HFFc6 (cell line): Measurements from ENCODE around the gene TBCA. TPM values are rescaled to one million over a fixed set of nuclear protein-coding genes. Genes with fewer than 3 reads are reported as not detected.

Experiments used
- DNase-seq: peaks from one replicate; pipeline ENCODE4 v3.0.0-alpha.2; 2018
- H3K27ac Mint-ChIP-seq: 2 replicates; pipeline ENCODE4 v1.8.0; 2020; ENCODE audit warnings: mild to moderate bottlenecking, mixed read lengths
- H3K27me3 Mint-ChIP-seq: 2 replicates; pipeline ENCODE4 v1.8.0; 2021; ENCODE audit warnings: mild to moderate bottlenecking, moderate library complexity, mixed read lengths; ENCODE audit not compliant: insufficient read depth
- H3K36me3 Mint-ChIP-seq: 2 replicates; pipeline ENCODE4 v1.8.0; 2021; ENCODE audit warnings: low read depth, mixed read lengths
- H3K4me1 Mint-ChIP-seq: 2 replicates; pipeline ENCODE4 v1.8.0; 2020; ENCODE audit warnings: low read depth, mixed read lengths
- H3K4me3 Mint-ChIP-seq: 2 replicates; pipeline ENCODE4 v1.8.0; 2020; ENCODE audit warnings: mild to moderate bottlenecking, moderate library complexity, mixed read lengths
- H3K9me3 Mint-ChIP-seq: 2 replicates; pipeline ENCODE4 v1.8.0; 2020; ENCODE audit warnings: mild to moderate bottlenecking, mixed read lengths
- CTCF ChIP-seq: fragments of 200-600 bp; sonication (generic); IDR thresholded peaks from 2 replicates; pipeline ENCODE4 v1.5.0; 2021; ENCODE audit warnings: antibody characterized with exemption, mild to moderate bottlenecking
- long read RNA-seq: library from polyadenylated mRNA; unstranded; transcript quantifications from one replicate; pipeline ENCODE4 v2.0.0, GENCODE V29; 2019
- total RNA-seq, 6 experiments: library from RNA; stranded (reverse); fragmentation: NEBNext Ultra II Directional; extraction: Animal tissue kit (Norgen Biotek cat#: 25700); gene quantifications; 2 replicates in 1 of 6; 3 replicates in 5 of 6; pipeline ENCODE4 v1.2.3, GENCODE V29; 2021

TBCA gene, protein sequence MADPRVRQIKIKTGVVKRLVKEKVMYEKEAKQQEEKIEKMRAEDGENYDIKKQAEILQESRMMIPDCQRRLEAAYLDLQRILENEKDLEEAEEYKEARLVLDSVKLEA
- 100 to 1,000 TPM; 172 to 225 (median 210) TPM for total RNA-seq
- long read RNA-seq, transcript TBCA-202 (4 exons, 683 nt) = major isoform, 97 of 111 reads
- long read RNA-seq, partial matches to known transcripts = 2 of 111 reads
- long read RNA-seq, other reads (novel, unspliced or antisense) = 9 of 111 reads

GRCh38 chr5:77775790-77776553 is at the start of gene TBCA:
Gene TBCA (minus strand): TSS chr5:77776339. CDS start chr5:77776257, 82 bp downstream.
- DNase-seq = peak; percentile 88
- Mint-ChIP-seq H3K27ac (peak within 1 kb of the TSS; percentile 98), H3K9me3 (no peaks in the 10 kb centered on the region), H3K4me3 (peak within 1 kb of the TSS; percentile 95), H3K27me3 (0 out of 2 replicates have a peak, but pooled peaks cover 1% of the 10 kb centered on the region), H3K4me1 (peaks cover 38% of the 10 kb centered on the region), H3K36me3 (peaks cover 27% of the 10 kb centered on the region)
- TF ChIP-seq CTCF = peak; percentile 68

GRCh38 chr5:77824981-77825380 is 48.8 kb upstream of the TBCA start:
- DNase-seq = no peak
- H3K27me3 Mint-ChIP-seq = peaks cover 29% of the 10 kb centered on the region
- no peaks in the 10 kb centered on the region for H3K9me3 Mint-ChIP-seq
- H3K27ac Mint-ChIP-seq = no peak overlapping the region
- H3K36me3 Mint-ChIP-seq = no peaks in the 10 kb centered on the region
- H3K4me1 Mint-ChIP-seq = no peaks in the 10 kb centered on the region
- TF ChIP-seq CTCF = no peak
- H3K4me3 Mint-ChIP-seq = no peak overlapping the region

- no peaks in the 10 kb centered on the region for H3K9me3 Mint-ChIP-seq
- no peak overlapping the region for H3K27ac Mint-ChIP-seq
- H3K36me3 Mint-ChIP-seq = no peaks in the 10 kb centered on the region
- no peak for TF ChIP-seq CTCF
- no peak overlapping the region for H3K4me3 Mint-ChIP-seq
- H3K27me3 Mint-ChIP-seq = peaks cover 34% of the 10 kb centered on the region
- no peaks in the 10 kb centered on the region for H3K4me1 Mint-ChIP-seq
- DNase-seq = no peak
These were observed 40.5 kb upstream of the TBCA start for GRCh38 chr5:77816686-77817085.

DNA sequence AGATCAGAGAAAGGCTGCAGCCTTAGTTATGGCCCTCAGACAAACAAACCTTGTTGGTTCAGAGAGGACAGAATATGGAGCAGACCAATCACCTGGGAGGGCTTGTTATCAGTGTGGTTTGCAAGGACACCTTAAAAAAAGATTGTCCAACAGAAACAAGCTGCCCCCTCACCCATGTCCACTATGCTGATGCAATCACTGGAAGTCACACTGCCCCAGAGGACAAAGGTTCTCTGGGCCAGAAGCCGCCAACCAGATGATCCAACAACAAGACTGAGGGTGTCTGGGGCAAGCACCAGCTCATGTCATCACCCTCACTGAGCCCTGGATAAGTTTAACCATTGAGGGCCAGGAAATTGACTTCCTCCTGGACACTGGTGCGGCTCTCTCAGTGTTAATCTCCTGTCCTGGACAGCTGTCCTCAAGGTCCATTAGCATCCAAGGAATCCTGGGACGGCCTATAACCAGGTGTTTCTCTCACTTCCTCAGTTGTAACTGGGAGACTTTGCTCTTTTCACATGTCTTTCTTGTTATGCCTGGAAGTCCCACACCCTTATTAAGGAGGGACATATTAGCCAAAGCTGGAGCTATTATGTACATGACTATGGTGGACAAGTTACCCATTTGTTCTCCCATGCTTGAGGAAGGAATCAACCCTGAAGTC is 36.9 kb upstream of the TBCA start:
- TF ChIP-seq CTCF = no peak
- H3K4me3 Mint-ChIP-seq = no peak overlapping the region
- DNase-seq = no peak

GRCh38 chr5:77806213-77806843 is 30.2 kb upstream of the TBCA start:
- H3K27me3 Mint-ChIP-seq = peaks cover 5% of the 10 kb centered on the region
- peaks cover 14% of the 10 kb centered on the region for H3K9me3 Mint-ChIP-seq
- no peak overlapping the region for H3K27ac Mint-ChIP-seq
- no peak for TF ChIP-seq CTCF
- H3K4me3 Mint-ChIP-seq = peak overlapping the region; percentile 68
- H3K36me3 Mint-ChIP-seq = no peaks in the 10 kb centered on the region
- H3K4me1 Mint-ChIP-seq = peaks cover 10% of the 10 kb centered on the region; the same call in 1 of the 2 replicates
- DNase-seq = no peak

More for the DNA sequence above, 36.9 kb upstream of the TBCA start:
- H3K27ac Mint-ChIP-seq = no peak overlapping the region
- peaks cover 14% of the 10 kb centered on the region for H3K9me3 Mint-ChIP-seq
- H3K36me3 Mint-ChIP-seq = no peaks in the 10 kb centered on the region
- peaks cover 25% of the 10 kb centered on the region for H3K27me3 Mint-ChIP-seq
- H3K4me1 Mint-ChIP-seq = no peaks in the 10 kb centered on the region
